H9 (cell line): ENCODE data around the gene TOR3A. TPM values are rescaled to one million over a fixed set of nuclear protein-coding genes. Genes with fewer than 3 reads are reported as not detected.

Source experiments
- DNase-seq: peaks from one replicate; pipeline ENCODE4 v3.0.0-alpha.2; 2017
- H2AFZ ChIP-seq: one replicate; pipeline ENCODE4 v1.6.1; 2013; ENCODE audit warnings: mild to moderate bottlenecking, low read length, control low read depth, moderate library complexity
- H2AK5ac ChIP-seq: 2 replicates; pipeline ENCODE4 v1.6.1; 2013; ENCODE audit warnings: low read length, control low read depth, mixed read lengths; ENCODE audit not compliant: insufficient read length
- H2BK120ac ChIP-seq: one replicate; pipeline ENCODE4 v1.6.1; 2013; ENCODE audit warnings: low read depth, mild to moderate bottlenecking, low read length, control low read depth, inconsistent platforms; ENCODE audit not compliant: poor library complexity, severe bottlenecking
- H2BK12ac ChIP-seq: 2 replicates; pipeline ENCODE4 v1.6.1; 2013; ENCODE audit warnings: low read length, control low read depth, mixed read lengths, low read depth; ENCODE audit not compliant: insufficient read length
- H2BK15ac ChIP-seq: 2 replicates; pipeline ENCODE4 v1.6.1; 2013; ENCODE audit warnings: low read depth, low read length, control low read depth
- H2BK20ac ChIP-seq: one replicate; pipeline ENCODE4 v1.6.1; 2013; ENCODE audit warnings: low read depth, mild to moderate bottlenecking, low read length, control low read depth, inconsistent platforms; ENCODE audit not compliant: poor library complexity, severe bottlenecking
- H2BK5ac ChIP-seq: 2 replicates; pipeline ENCODE4 v1.6.1; 2013; ENCODE audit warnings: low read length, control low read depth, mixed read lengths; ENCODE audit not compliant: insufficient read length
- H3K14ac ChIP-seq: 2 replicates; pipeline ENCODE4 v1.6.1; 2013; ENCODE audit warnings: low read length, control low read depth; ENCODE audit not compliant: insufficient read depth
- H3K18ac ChIP-seq: 2 replicates; pipeline ENCODE4 v1.6.1; 2013; ENCODE audit warnings: low read depth, mild to moderate bottlenecking, mixed read lengths, low read length, control low read depth; ENCODE audit not compliant: insufficient read length
- H3K23ac ChIP-seq: 2 replicates; pipeline ENCODE4 v1.6.1; 2013; ENCODE audit warnings: low read length, control low read depth, mixed read lengths, low read depth; ENCODE audit not compliant: insufficient read length
- H3K23me2 ChIP-seq: 2 replicates; pipeline ENCODE4 v1.6.1; 2013; ENCODE audit warnings: low read depth, mild to moderate bottlenecking, mixed read lengths, low read length, control low read depth; ENCODE audit not compliant: insufficient read length, poor library complexity, severe bottlenecking
- H3K27ac ChIP-seq: 2 replicates; pipeline ENCODE4 v1.5.1; 2013; ENCODE audit warnings: low read length, control low read depth, mixed read lengths, low read depth; ENCODE audit not compliant: insufficient read length
- H3K27me3 ChIP-seq: 2 replicates; pipeline ENCODE4 v1.6.1; 2013; ENCODE audit warnings: low read length, control low read depth, inconsistent platforms; ENCODE audit not compliant: insufficient read depth
- H3K4ac ChIP-seq: 2 replicates; pipeline ENCODE4 v1.6.1; 2013; ENCODE audit warnings: low read depth, mild to moderate bottlenecking, control low read depth, inconsistent platforms, low read length, moderate library complexity
- H3K4me1 ChIP-seq: 2 replicates; pipeline ENCODE4 v1.6.1; 2013; ENCODE audit warnings: low read length, control low read depth, inconsistent platforms; ENCODE audit not compliant: insufficient read depth
- H3K4me2 ChIP-seq: 2 replicates; pipeline ENCODE4 v1.6.1; 2013; ENCODE audit warnings: low read length, control low read depth, mixed read lengths; ENCODE audit not compliant: insufficient read length, insufficient read depth
- H3K56ac ChIP-seq: 2 replicates; pipeline ENCODE4 v1.6.1; 2013; ENCODE audit warnings: low read depth, mild to moderate bottlenecking, mixed read lengths, low read length, control low read depth; ENCODE audit not compliant: insufficient read length
- H3K79me1 ChIP-seq: 2 replicates; pipeline ENCODE4 v1.6.1; 2013; ENCODE audit warnings: low read depth, mild to moderate bottlenecking, moderate library complexity, low read length, control low read depth, inconsistent platforms; ENCODE audit not compliant: insufficient read depth, poor library complexity, severe bottlenecking
- H3K79me2 ChIP-seq: 2 replicates; pipeline ENCODE4 v1.6.1; 2013; ENCODE audit warnings: low read length, control low read depth, inconsistent platforms; ENCODE audit not compliant: insufficient read depth
- H3K9ac ChIP-seq: 2 replicates; pipeline ENCODE4 v1.6.1; 2013; ENCODE audit warnings: low read length, control low read depth, mixed read lengths; ENCODE audit not compliant: insufficient read length; ENCODE audit errors: extremely low read depth
- H3K9me3 ChIP-seq: one replicate; pipeline ENCODE4 v1.6.1; 2013; ENCODE audit warnings: low read depth, low read length, inconsistent platforms; ENCODE audit not compliant: control insufficient read depth
- H3T11ph ChIP-seq: one replicate; pipeline ENCODE4 v1.6.1; 2013; ENCODE audit warnings: mild to moderate bottlenecking, low read length, control low read depth, inconsistent platforms
- H4K20me1 ChIP-seq: one replicate; pipeline ENCODE4 v1.6.1; 2013; ENCODE audit not compliant: control insufficient read depth, insufficient read length, insufficient read depth
- H4K5ac ChIP-seq: 2 replicates; pipeline ENCODE4 v1.6.1; 2013; ENCODE audit warnings: low read depth, mild to moderate bottlenecking, mixed read lengths, low read length, control low read depth; ENCODE audit not compliant: insufficient read length
- H4K8ac ChIP-seq: replicated peaks from 2 replicates; pipeline ENCODE4 v1.6.1; 2013; ENCODE audit warnings: low read length, control low read depth, mixed read lengths, low read depth; ENCODE audit not compliant: insufficient read length
- H4K91ac ChIP-seq: 2 replicates; pipeline ENCODE4 v1.6.1; 2013; ENCODE audit warnings: low read depth, mild to moderate bottlenecking, moderate library complexity, mixed read lengths, low read length, control low read depth; ENCODE audit not compliant: insufficient read length
- H3K27ac Mint-ChIP-seq, 3 experiments: 2 replicates in 2 of 3; 3 replicates in 1 of 3; pipeline ENCODE4 v1.8.0; 2020 to 2021; ENCODE audit warnings: mixed read lengths in 3 of 3, mild to moderate bottlenecking in 1 of 3, moderate library complexity in 1 of 3
- H3K27me3 Mint-ChIP-seq: 2 replicates; pipeline ENCODE4 v1.8.0; 2021; ENCODE audit warnings: low read depth, mild to moderate bottlenecking, moderate library complexity, mixed read lengths
- H3K36me3 Mint-ChIP-seq, 3 experiments: 2 replicates in 2 of 3; 3 replicates in 1 of 3; pipeline ENCODE4 v1.8.0; 2020 to 2021; ENCODE audit warnings: low read depth in 3 of 3, mixed read lengths in 3 of 3; ENCODE audit not compliant: insufficient read depth in 1 of 3
- H3K4me1 Mint-ChIP-seq, 2 experiments: 2 replicates each; pipeline ENCODE4 v1.8.0; 2020; ENCODE audit warnings: mixed read lengths in 2 of 2
- H3K4me3 Mint-ChIP-seq, 2 experiments: 2 replicates in 1 of 2; 3 replicates in 1 of 2; pipeline ENCODE4 v1.8.0; 2020 to 2021; ENCODE audit warnings: mild to moderate bottlenecking in 2 of 2, mixed read lengths in 2 of 2, moderate library complexity in 1 of 2
- H3K9me3 Mint-ChIP-seq, 2 experiments: 2 replicates in 1 of 2; 3 replicates in 1 of 2; pipeline ENCODE4 v1.8.0; 2020; ENCODE audit warnings: mild to moderate bottlenecking in 2 of 2, mixed read lengths in 2 of 2, moderate library complexity in 1 of 2
- CTCF ChIP-seq: fragments of 200-600 bp; sonication (generic); conservative IDR thresholded peaks from 3 replicates; pipeline ENCODE4 v1.8.0; 2021; ENCODE audit warnings: antibody characterized with exemption, mild to moderate bottlenecking
- WGBS: extraction: QIAGEN DNeasy Blood & Tissue Kit; methylation state at CpG from one replicate; pipeline ENCODE4 v1.1.7; 2013; ENCODE audit warnings: missing lambda C conversion rate, low lambda C conversion rate, mixed read lengths; ENCODE audit not compliant: insufficient read length; ENCODE audit errors: extremely low coverage; 5-methylcytosine and 5-hydroxymethylcytosine counted together
- total RNA-seq: library from RNA; stranded (reverse); gene quantifications from 2 replicates; pipeline ENCODE4 v1.2.1, GENCODE V29; 2021

TOR3A gene
- total RNA-seq, 1 experiment from 2014 or later, result 27.3 TPM

GRCh38 chr1:179105393-179105792 is 23.5 kb downstream of the TOR3A start:
- peak; percentile 79 for TF ChIP-seq CTCF
- no peaks in the 10 kb centered on the region for H3K79me2 ChIP-seq
- H3K9me3 Mint-ChIP-seq, result no peaks in the 10 kb centered on the region
- no peak overlapping the region for H3K56ac ChIP-seq
- no peak overlapping the region for H3K14ac ChIP-seq
- no peak overlapping the region for H2BK12ac ChIP-seq
- H3K27ac Mint-ChIP-seq, result peak overlapping the region in 1 of 3 experiments; percentile 80; a peak in 2 of 7 replicates
- WGBS, result no CpG with 5 or more reads among the region's 7 CpGs
- no peak overlapping the region for H4K5ac ChIP-seq
- no peak overlapping the region for H2BK120ac ChIP-seq
- no peaks in the 10 kb centered on the region for H3K27me3 ChIP-seq
- H3K27ac ChIP-seq, result no peak overlapping the region
- no peaks in the 10 kb centered on the region; the same call in 1 of the 2 replicates for H3K27me3 Mint-ChIP-seq
- H3K9me3 ChIP-seq, result no peaks in the 10 kb centered on the region
- H2BK5ac ChIP-seq, result no peak overlapping the region
- no peaks in the 10 kb centered on the region for H3K79me1 ChIP-seq
- no peak overlapping the region for H3K4ac ChIP-seq
- H3K4me1 ChIP-seq, result no peaks in the 10 kb centered on the region
- no peak overlapping the region for H4K91ac ChIP-seq
- H3K4me1 Mint-ChIP-seq, result peaks cover 12 to 16% of the 10 kb centered on the region in 2 experiments
- H4K20me1 ChIP-seq, result no peaks in the 10 kb centered on the region
- no peaks in the 10 kb centered on the region for H3K23me2 ChIP-seq
- H2AK5ac ChIP-seq, result no peak overlapping the region
- H4K8ac ChIP-seq, result no peak overlapping the region
- peak; percentile 81 for DNase-seq
- no peak overlapping the region for H3T11ph ChIP-seq
- peaks cover 14 to 42% (median 31%) of the 10 kb centered on the region in 3 experiments; a peak in 6 of 7 replicates for H3K36me3 Mint-ChIP-seq
- no peak overlapping the region for H3K18ac ChIP-seq
- no peak overlapping the region for H3K4me3 Mint-ChIP-seq
- no peak overlapping the region for H3K9ac ChIP-seq
- no peak overlapping the region for H2AFZ ChIP-seq
- no peak overlapping the region for H2BK15ac ChIP-seq
- no peak overlapping the region for H3K23ac ChIP-seq
- H3K4me2 ChIP-seq, result no peak overlapping the region
- no peak overlapping the region for H2BK20ac ChIP-seq
